NCI-H1092 (cell line): ENCODE results near the gene ZMIZ1.

Experiments used
- DNase-seq: peaks from one replicate; lab custom pipeline; 2025; lab: John Stamatoyannopoulos, UW

The ZMIZ1 gene

GRCh38 chr10:79360499-79361342, 292.0 kb downstream of the ZMIZ1 start:
- DNase-seq, result no peak

- DNase-seq, result no peak
Measured at GRCh38 chr10:79361726-79362397, 293.1 kb downstream of the ZMIZ1 start.
